ENCODE results near the gene KLK13. TPM values are rescaled to one million over a fixed set of nuclear protein-coding genes. Genes with fewer than 3 reads are reported as not detected.

KLK13 gene
- polyA plus RNA-seq, 3 donors = not detected

- WGBS (ENCODE audit: insufficient coverage) = 98% methylated on average over 49 of the region's 49 CpGs
- Histone ChIP-seq H3K4me1 (ENCODE audit: control insufficient read depth in 1 of 2, insufficient read depth in 2 of 2, low read length in 2 of 2) (peaks cover 18% of the 10 kb centered on the region in 2 donors), H3K27ac (ENCODE audit: low read depth in 1 of 2, low read length in 2 of 2) (no peak overlapping the region), H3K4me2 (replicated peaks; ENCODE audit: extremely low read depth, low read length, poor library complexity, severe bottlenecking) (no peak overlapping the region), H2AFZ (ENCODE audit: insufficient read depth, low read depth, low read length, poor library complexity, severe bottlenecking) (no peak overlapping the region), H3K36me3 (replicated peaks in 1 of 2; ENCODE audit: control insufficient read depth in 1 of 2, insufficient read depth in 2 of 2, low read length in 2 of 2) (peaks cover 18 to 64% of the 10 kb centered on the region in 2 donors), H3K9me3 (replicated peaks in 1 of 2; ENCODE audit: control insufficient read depth in 1 of 2, insufficient read depth in 1 of 2, low read length in 2 of 2) (no peaks in the 10 kb centered on the region), H3K4me3 (replicated peaks in 1 of 3; ENCODE audit: low read depth in 2 of 3, low read length in 3 of 3) (no peak overlapping the region), H3K27me3 (ENCODE audit: control insufficient read depth in 2 of 2, insufficient read depth in 2 of 2, low read length in 2 of 2) (no peaks in the 10 kb centered on the region), H4K20me1 (ENCODE audit: insufficient read depth, low read length) (peaks cover 36% of the 10 kb centered on the region), H3K79me2 (ENCODE audit: insufficient read depth, low read length) (peaks cover 54% of the 10 kb centered on the region), H3K9ac (ENCODE audit: insufficient read depth, low read length, poor library complexity, severe bottlenecking) (no peak overlapping the region)
- H3K27ac Mint-ChIP-seq = no peak overlapping the region
- H3K27me3 Mint-ChIP-seq (ENCODE audit: low read depth in 3 of 3) = peaks cover 0 to 3% (median 2%) of the 10 kb centered on the region in 3 donors
- no peak overlapping the region for H3K4me3 Mint-ChIP-seq
- peaks cover 42% of the 10 kb centered on the region for H3K4me1 Mint-ChIP-seq
- H3K36me3 Mint-ChIP-seq = peaks cover 53 to 60% of the 10 kb centered on the region in 2 donors
- intact Hi-C loops (cut with micrococcal nuclease) = loop anchor here (10.0 kb wide), 1 partner anchor 491 kb away; no protein-coding TSS in a partner anchor
- no peak for TF ChIP-seq CTCF (IDR thresholded peaks at IDR 0.05)
- no peak for DNase-seq
- peaks cover 0 to 3% (median 0%) of the 10 kb centered on the region in 7 donors for H3K9me3 Mint-ChIP-seq
These were observed 39.0 kb upstream of the KLK13 start for GRCh38 chr19:51103926-51104341.

GRCh38 chr19:51102991-51103390 is 38.1 kb upstream of the KLK13 start:
- Histone ChIP-seq H3K36me3 (replicated peaks in 1 of 2; ENCODE audit: control insufficient read depth in 1 of 2, insufficient read depth in 2 of 2, low read length in 2 of 2) (peaks cover 21 to 69% of the 10 kb centered on the region in 2 donors), H3K4me3 (replicated peaks in 1 of 3; ENCODE audit: low read depth in 2 of 3, low read length in 3 of 3) (no peak overlapping the region)

More at GRCh38 chr19:51102991-51103390, 38.1 kb upstream of the KLK13 start:
- Histone ChIP-seq H3K27me3 (ENCODE audit: control insufficient read depth in 2 of 2, insufficient read depth in 2 of 2, low read length in 2 of 2) (no peaks in the 10 kb centered on the region), H4K20me1 (ENCODE audit: insufficient read depth, low read length) (peaks cover 36% of the 10 kb centered on the region), H3K4me1 (ENCODE audit: control insufficient read depth in 1 of 2, insufficient read depth in 2 of 2, low read length in 2 of 2) (peaks cover 13 to 17% of the 10 kb centered on the region in 2 donors), H3K4me2 (replicated peaks; ENCODE audit: extremely low read depth, low read length, poor library complexity, severe bottlenecking) (no peak overlapping the region), H2AFZ (ENCODE audit: insufficient read depth, low read depth, low read length, poor library complexity, severe bottlenecking) (no peak overlapping the region), H3K9me3 (replicated peaks in 1 of 2; ENCODE audit: control insufficient read depth in 1 of 2, insufficient read depth in 1 of 2, low read length in 2 of 2) (no peaks in the 10 kb centered on the region), H3K9ac (ENCODE audit: insufficient read depth, low read length, poor library complexity, severe bottlenecking) (no peak overlapping the region), H3K79me2 (ENCODE audit: insufficient read depth, low read length) (peaks cover 53% of the 10 kb centered on the region), H3K27ac (ENCODE audit: low read depth in 1 of 2, low read length in 2 of 2) (no peak overlapping the region)
- intact Hi-C loops (cut with micrococcal nuclease) = loop anchor here (10.0 kb wide), 1 partner anchor 492 kb away; no protein-coding TSS in a partner anchor
- peaks cover 53 to 66% of the 10 kb centered on the region in 2 donors for H3K36me3 Mint-ChIP-seq
- no peak overlapping the region for H3K4me3 Mint-ChIP-seq
- H3K4me1 Mint-ChIP-seq = peaks cover 35% of the 10 kb centered on the region
- peak overlapping the region in 2 of 7 donors; percentile 31 to 63 for H3K27ac Mint-ChIP-seq
- no peak for DNase-seq
- no CpG with 5 or more reads among the region's 7 CpGs for WGBS (ENCODE audit: insufficient coverage)
- no peak for TF ChIP-seq CTCF (IDR thresholded peaks at IDR 0.05)
- H3K27me3 Mint-ChIP-seq (ENCODE audit: low read depth in 3 of 3) = peaks cover 0 to 3% (median 2%) of the 10 kb centered on the region in 3 donors
- H3K9me3 Mint-ChIP-seq = peaks cover 0 to 3% (median 0%) of the 10 kb centered on the region in 7 donors
